Measurements from ENCODE around the gene MAPK10. TPM values are rescaled to one million over a fixed set of nuclear protein-coding genes. Genes with fewer than 3 reads are reported as not detected.

Gene MAPK10
- total and polyA plus RNA-seq, 8 donors = 16.1 to 44.4 (median 30.5) TPM

- Histone ChIP-seq H3K4me3 (no peak overlapping the region), H3K36me3 (no peaks in the 10 kb centered on the region), H3K27me3 (no peaks in the 10 kb centered on the region), H3K9me3 (no peaks in the 10 kb centered on the region), H3K27ac (no peak overlapping the region), H3K4me1 (no peaks in the 10 kb centered on the region)
- no peak for TF ChIP-seq CTCF (IDR thresholded peaks at IDR 0.05)
- intact Hi-C loops (cut with DNase I) = no loop called here
- no peak for DNase-seq
- no peak for ATAC-seq
Observed at GRCh38 chr4:86060341-86060740, 299.5 kb downstream of the MAPK10 start.

GRCh38 chr4:86058621-86059020, 301.2 kb downstream of the MAPK10 start:
- DNase-seq (no peak), ATAC-seq (no peak)
- no peaks in the 10 kb centered on the region for H3K9me3 ChIP-seq
- intact Hi-C loops (cut with DNase I) = no loop called here
- no peaks in the 10 kb centered on the region for H3K36me3 ChIP-seq
- H3K27ac ChIP-seq = no peak overlapping the region
- TF ChIP-seq CTCF (IDR thresholded peaks at IDR 0.05) = no peak
- no peaks in the 10 kb centered on the region for H3K27me3 ChIP-seq
- H3K4me3 ChIP-seq = no peak overlapping the region
- H3K4me1 ChIP-seq = no peaks in the 10 kb centered on the region

- Histone ChIP-seq H3K9me3 (no peaks in the 10 kb centered on the region), H3K4me1 (no peaks in the 10 kb centered on the region), H3K27ac (no peak overlapping the region), H3K36me3 (no peaks in the 10 kb centered on the region), H3K4me3 (no peak overlapping the region), H3K27me3 (no peaks in the 10 kb centered on the region)
- DNase-seq (no peak), ATAC-seq (no peak)
- TF ChIP-seq CTCF (IDR thresholded peaks at IDR 0.05) = no peak
- intact Hi-C loops (cut with DNase I) = no loop called here
Observed at GRCh38 chr4:86055898-86056297, 304.0 kb downstream of the MAPK10 start.

GRCh38 chr4:86054286-86055032, 305.4 kb downstream of the MAPK10 start:
- Histone ChIP-seq H3K4me3 (no peak overlapping the region), H3K9me3 (no peaks in the 10 kb centered on the region), H3K4me1 (no peaks in the 10 kb centered on the region), H3K27me3 (no peaks in the 10 kb centered on the region), H3K36me3 (no peaks in the 10 kb centered on the region), H3K27ac (no peak overlapping the region)
- intact Hi-C loops (cut with DNase I) = no loop called here
- ATAC-seq (no peak), DNase-seq (no peak)
- TF ChIP-seq CTCF (IDR thresholded peaks at IDR 0.05) = no peak

- no peaks in the 10 kb centered on the region for H3K9me3 ChIP-seq
- H3K4me1 ChIP-seq = no peaks in the 10 kb centered on the region
- intact Hi-C loops (cut with DNase I) = no loop called here
- no peaks in the 10 kb centered on the region for H3K27me3 ChIP-seq
- no peak for TF ChIP-seq CTCF (IDR thresholded peaks at IDR 0.05)
- H3K36me3 ChIP-seq = no peaks in the 10 kb centered on the region
- no peak for DNase-seq
- ATAC-seq = no peak
- H3K27ac ChIP-seq = no peak overlapping the region
- H3K4me3 ChIP-seq = no peak overlapping the region
Observed at GRCh38 chr4:86050496-86050895, 309.4 kb downstream of the MAPK10 start.

All from left lung (tissue), 10 donors.